ENCODE results near the gene WDR7. TPM values are rescaled to one million over a fixed set of nuclear protein-coding genes. Genes with fewer than 3 reads are reported as not detected.

The WDR7 gene
- total and polyA plus RNA-seq, 7 donors = 3.7 to 45.3 (median 28.5) TPM

DNA sequence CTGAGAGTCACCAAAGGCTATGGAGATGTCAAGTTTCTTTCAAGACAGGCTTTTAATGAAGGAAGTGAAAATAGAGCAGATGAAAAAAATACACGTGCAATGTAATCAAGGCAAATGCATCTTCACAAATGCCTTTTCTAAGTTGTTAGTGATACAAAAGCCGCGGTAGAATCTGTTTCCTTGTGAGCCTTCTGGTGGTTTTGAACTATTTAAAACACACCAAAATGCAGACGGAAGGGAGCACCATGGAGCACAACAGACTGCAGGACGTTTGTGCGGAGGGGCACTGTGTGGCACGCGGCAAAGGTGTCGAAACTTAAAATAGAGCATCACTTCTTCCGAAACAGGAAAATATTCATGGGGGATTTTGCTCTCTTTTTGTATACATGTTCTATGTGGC lies 430.7 kb downstream of the WDR7 start:
- H3K4me1 ChIP-seq = no peaks in the 10 kb centered on the region
- peaks cover 0 to 5% (median 0%) of the 10 kb centered on the region in 4 donors for H3K9me3 ChIP-seq
- TF ChIP-seq POLR2A (IDR thresholded peaks at IDR 0.05) = no peak
- no peak for TF ChIP-seq POLR2AphosphoS5 (IDR thresholded peaks at IDR 0.05)
- no peak for TF ChIP-seq EP300 (IDR thresholded peaks at IDR 0.05)
- TF ChIP-seq, protein P1, sequence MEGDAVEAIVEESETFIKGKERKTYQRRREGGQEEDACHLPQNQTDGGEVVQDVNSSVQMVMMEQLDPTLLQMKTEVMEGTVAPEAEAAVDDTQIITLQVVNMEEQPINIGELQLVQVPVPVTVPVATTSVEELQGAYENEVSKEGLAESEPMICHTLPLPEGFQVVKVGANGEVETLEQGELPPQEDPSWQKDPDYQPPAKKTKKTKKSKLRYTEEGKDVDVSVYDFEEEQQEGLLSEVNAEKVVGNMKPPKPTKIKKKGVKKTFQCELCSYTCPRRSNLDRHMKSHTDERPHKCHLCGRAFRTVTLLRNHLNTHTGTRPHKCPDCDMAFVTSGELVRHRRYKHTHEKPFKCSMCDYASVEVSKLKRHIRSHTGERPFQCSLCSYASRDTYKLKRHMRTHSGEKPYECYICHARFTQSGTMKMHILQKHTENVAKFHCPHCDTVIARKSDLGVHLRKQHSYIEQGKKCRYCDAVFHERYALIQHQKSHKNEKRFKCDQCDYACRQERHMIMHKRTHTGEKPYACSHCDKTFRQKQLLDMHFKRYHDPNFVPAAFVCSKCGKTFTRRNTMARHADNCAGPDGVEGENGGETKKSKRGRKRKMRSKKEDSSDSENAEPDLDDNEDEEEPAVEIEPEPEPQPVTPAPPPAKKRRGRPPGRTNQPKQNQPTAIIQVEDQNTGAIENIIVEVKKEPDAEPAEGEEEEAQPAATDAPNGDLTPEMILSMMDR (IDR thresholded peaks at IDR 0.05) = no peak
- intact Hi-C loops (cut with DNase I) = no loop called here
- WGBS, 2 donors = 87 to 92% methylated on average over 10 of the region's 10 CpGs
- no peak overlapping the region for H3K4me3 ChIP-seq
- H3K27me3 ChIP-seq = peaks cover 0 to 4% (median 0%) of the 10 kb centered on the region in 3 donors
- DNase-seq = no peak
- H3K36me3 ChIP-seq = no peaks in the 10 kb centered on the region
- H3K27ac ChIP-seq = no peak overlapping the region

DNA sequence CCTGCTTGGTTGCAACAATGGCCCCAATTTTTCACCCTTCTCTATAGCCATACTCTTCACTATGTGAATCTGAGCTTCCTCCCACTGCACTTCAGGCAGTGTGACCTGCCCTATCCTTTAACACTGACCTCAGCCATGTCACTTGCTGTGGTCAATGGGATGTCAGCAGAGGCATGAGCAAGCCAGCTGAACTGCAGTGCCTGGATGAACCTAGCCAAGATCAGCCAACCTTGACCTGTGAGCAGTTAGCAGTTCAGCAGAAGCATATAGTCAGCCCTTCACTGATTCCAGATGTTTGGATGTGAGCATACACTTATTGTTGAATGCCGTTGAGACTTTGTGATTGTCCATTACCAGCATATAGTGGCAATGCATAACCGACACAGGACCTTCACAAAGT lies 432.3 kb downstream of the WDR7 start:
- Histone ChIP-seq H3K4me3 (no peak overlapping the region), H3K27ac (no peak overlapping the region), H3K9me3 (peaks cover 0 to 5% (median 0%) of the 10 kb centered on the region in 4 donors), H3K27me3 (peaks cover 0 to 3% (median 2%) of the 10 kb centered on the region in 3 donors), H3K36me3 (no peaks in the 10 kb centered on the region), H3K4me1 (no peaks in the 10 kb centered on the region)
- no peak for TF ChIP-seq EP300 (IDR thresholded peaks at IDR 0.05)
- no peak for TF ChIP-seq POLR2A (IDR thresholded peaks at IDR 0.05)
- TF ChIP-seq, protein P1 (IDR thresholded peaks at IDR 0.05) = no peak
- no peak for TF ChIP-seq POLR2AphosphoS5 (IDR thresholded peaks at IDR 0.05)
- WGBS, 2 donors = 96 to 98% methylated on average over 2 of the region's 2 CpGs
- no peak for DNase-seq
- intact Hi-C loops (cut with DNase I) = no loop called here

DNA sequence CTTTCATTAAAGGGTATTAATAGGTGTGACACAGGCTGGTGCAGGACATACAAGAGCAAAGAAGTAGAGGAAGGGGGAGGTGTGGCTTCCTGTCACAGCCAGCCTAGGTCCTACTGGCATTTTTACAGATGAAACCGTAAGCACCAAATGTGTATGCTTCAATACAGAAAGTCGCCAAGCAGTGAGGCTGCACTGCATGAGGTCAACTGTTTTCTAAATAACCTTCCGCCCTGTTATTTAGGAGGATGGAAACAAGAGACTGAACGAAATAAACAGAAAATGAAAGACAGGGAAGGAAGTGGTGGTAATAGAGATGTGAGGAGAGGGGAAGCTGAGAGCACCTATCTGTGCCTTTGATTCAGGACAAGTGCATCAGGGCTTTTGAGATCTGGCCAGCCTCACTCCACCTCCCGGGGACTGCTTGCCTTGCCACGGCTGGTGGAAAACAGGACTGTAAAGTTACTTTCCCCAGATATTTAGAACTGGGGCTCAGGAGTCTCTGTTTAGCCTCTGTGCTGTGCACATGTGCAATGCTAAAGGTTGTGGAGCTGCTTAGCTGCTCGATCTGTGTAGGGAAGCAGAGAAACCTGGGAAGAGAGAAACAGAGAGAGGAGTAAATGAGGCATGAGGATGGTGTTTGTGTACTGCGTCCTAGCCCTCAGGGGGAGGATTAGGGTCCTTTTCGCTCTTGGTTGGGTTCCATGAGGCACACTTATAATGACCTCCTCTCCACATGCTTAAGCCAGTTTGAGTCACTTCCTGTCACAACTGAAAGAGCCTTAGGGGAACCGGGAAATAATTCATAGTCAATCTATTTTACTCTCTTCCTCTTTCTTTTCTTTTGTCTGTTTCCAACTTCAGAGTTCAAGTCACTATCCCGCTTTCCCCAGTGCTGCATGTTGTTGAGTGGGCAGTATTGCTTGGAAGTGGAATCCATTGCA lies 433.4 kb downstream of the WDR7 start:
- Histone ChIP-seq H3K4me1 (no peaks in the 10 kb centered on the region), H3K4me3 (no peak overlapping the region), H3K36me3 (no peaks in the 10 kb centered on the region), H3K27ac (no peak overlapping the region), H3K27me3 (peaks cover 0 to 3% (median 0%) of the 10 kb centered on the region in 3 donors), H3K9me3 (peaks cover 0 to 5% (median 0%) of the 10 kb centered on the region in 4 donors)
- TF ChIP-seq POLR2A (IDR thresholded peaks at IDR 0.05) = no peak
- TF ChIP-seq POLR2AphosphoS5 (IDR thresholded peaks at IDR 0.05) = no peak
- TF ChIP-seq EP300 (IDR thresholded peaks at IDR 0.05) = no peak
- TF ChIP-seq, protein P1 (IDR thresholded peaks at IDR 0.05) = no peak
- intact Hi-C loops (cut with DNase I) = no loop called here
- no peak for DNase-seq
- 69 to 77% methylated on average over 11 of the region's 11 CpGs for WGBS, 2 donors

DNA sequence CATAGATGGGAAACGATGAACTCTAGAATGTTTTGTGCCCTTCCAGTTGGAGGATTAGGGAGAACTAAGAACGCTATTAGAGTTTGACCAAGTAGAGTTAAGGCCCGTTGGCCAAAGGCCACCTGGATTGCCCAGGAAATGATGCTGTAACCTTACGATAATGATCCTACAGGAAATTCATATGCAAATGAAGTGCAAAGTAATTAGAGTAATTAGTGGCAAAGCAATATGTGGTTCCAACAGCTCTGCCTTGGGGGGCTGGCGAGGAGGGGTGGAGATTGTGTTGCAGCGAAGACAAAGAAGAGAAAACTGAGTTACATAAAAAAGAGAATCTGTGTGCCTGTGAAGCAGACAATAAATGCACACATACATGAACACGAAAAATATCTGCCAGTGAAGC lies 434.2 kb downstream of the WDR7 start:
- H3K27me3 ChIP-seq = peaks cover 0 to 3% (median 0%) of the 10 kb centered on the region in 3 donors
- H3K27ac ChIP-seq = no peak overlapping the region
- no peak overlapping the region for H3K4me3 ChIP-seq
- peaks cover 0 to 5% (median 0%) of the 10 kb centered on the region in 4 donors for H3K9me3 ChIP-seq
- DNase-seq = no peak
- TF ChIP-seq, protein P1 (IDR thresholded peaks at IDR 0.05) = no peak
- TF ChIP-seq POLR2A (IDR thresholded peaks at IDR 0.05) (no peak), POLR2AphosphoS5 (IDR thresholded peaks at IDR 0.05) (no peak), EP300 (IDR thresholded peaks at IDR 0.05) (no peak)
- no peaks in the 10 kb centered on the region for H3K4me1 ChIP-seq
- no peaks in the 10 kb centered on the region for H3K36me3 ChIP-seq
- intact Hi-C loops (cut with DNase I) = no loop called here
- WGBS, 2 donors = 74 to 77% methylated on average over 7 of the region's 7 CpGs
